ENCODE measurements around the gene CTTNBP2NL.
"Not testable (repeated sequence)": the region's sequence is repeated elsewhere in the genome, so short reads cannot be mapped to it uniquely, and the experiment has no call there.

Gene CTTNBP2NL

GRCh38 chr1:112436384-112437156 lies 40.6 kb downstream of the CTTNBP2NL start:
- Histone ChIP-seq H3K9me3 (no peaks in the 10 kb centered on the region), H3K27me3 (no peaks in the 10 kb centered on the region), H3K4me3 (ENCODE audit: low read depth in 1 of 2, low read length in 1 of 2) (no peak overlapping the region), H3K36me3 (no peaks in the 10 kb centered on the region), H3K4me1 (ENCODE audit: control insufficient read depth in 1 of 2, insufficient read depth in 1 of 2, low read depth in 1 of 2, low read length in 1 of 2) (no peaks in the 10 kb centered on the region), H3K27ac (no peak overlapping the region)
- TF ChIP-seq CTCF (IDR thresholded peaks at IDR 0.05), result no peak

- H3K4me1 ChIP-seq (ENCODE audit: control insufficient read depth in 1 of 2, insufficient read depth in 1 of 2, low read depth in 1 of 2, low read length in 1 of 2); H3K4me3 ChIP-seq (ENCODE audit: low read depth in 1 of 2, low read length in 1 of 2); H3K27me3 ChIP-seq; H3K27ac ChIP-seq; H3K9me3 ChIP-seq; H3K36me3 ChIP-seq: not testable (repeated sequence)
Measured at GRCh38 chr1:112438156-112438555, 42.1 kb downstream of the CTTNBP2NL start.

- Histone ChIP-seq H3K4me3 (ENCODE audit: low read depth in 1 of 2, low read length in 1 of 2) (no peak overlapping the region), H3K4me1 (ENCODE audit: control insufficient read depth in 1 of 2, insufficient read depth in 1 of 2, low read depth in 1 of 2, low read length in 1 of 2) (no peaks in the 10 kb centered on the region), H3K9me3 (no peaks in the 10 kb centered on the region), H3K27me3 (no peaks in the 10 kb centered on the region), H3K36me3 (no peaks in the 10 kb centered on the region), H3K27ac (no peak overlapping the region)
- no peak for TF ChIP-seq CTCF (IDR thresholded peaks at IDR 0.05)
Measured at GRCh38 chr1:112439592-112439991, 43.6 kb downstream of the CTTNBP2NL start.

GRCh38 chr1:112440574-112440973 lies 44.6 kb downstream of the CTTNBP2NL start:
- no peaks in the 10 kb centered on the region for H3K27me3 ChIP-seq
- H3K4me3 ChIP-seq (ENCODE audit: low read depth in 1 of 2, low read length in 1 of 2), result no peak overlapping the region
- H3K36me3 ChIP-seq, result no peaks in the 10 kb centered on the region
- no peak overlapping the region for H3K27ac ChIP-seq
- no peak for TF ChIP-seq CTCF (IDR thresholded peaks at IDR 0.05)
- H3K4me1 ChIP-seq (ENCODE audit: control insufficient read depth in 1 of 2, insufficient read depth in 1 of 2, low read depth in 1 of 2, low read length in 1 of 2), result no peaks in the 10 kb centered on the region
- no peaks in the 10 kb centered on the region for H3K9me3 ChIP-seq

- Histone ChIP-seq H3K9me3 (no peaks in the 10 kb centered on the region), H3K27me3 (no peaks in the 10 kb centered on the region), H3K36me3 (no peaks in the 10 kb centered on the region), H3K4me1 (ENCODE audit: control insufficient read depth in 1 of 2, insufficient read depth in 1 of 2, low read depth in 1 of 2, low read length in 1 of 2) (no peaks in the 10 kb centered on the region), H3K27ac (no peak overlapping the region), H3K4me3 (ENCODE audit: low read depth in 1 of 2, low read length in 1 of 2) (no peak overlapping the region)
- no peak for TF ChIP-seq CTCF (IDR thresholded peaks at IDR 0.05)
Measured at GRCh38 chr1:112444269-112444668, 48.3 kb downstream of the CTTNBP2NL start.

- Histone ChIP-seq H3K36me3 (no peaks in the 10 kb centered on the region), H3K4me1 (ENCODE audit: control insufficient read depth in 1 of 2, insufficient read depth in 1 of 2, low read depth in 1 of 2, low read length in 1 of 2) (no peaks in the 10 kb centered on the region), H3K9me3 (no peaks in the 10 kb centered on the region), H3K4me3 (ENCODE audit: low read depth in 1 of 2, low read length in 1 of 2) (no peak overlapping the region), H3K27me3 (no peaks in the 10 kb centered on the region), H3K27ac (no peak overlapping the region)
- TF ChIP-seq CTCF (IDR thresholded peaks at IDR 0.05), result no peak
Measured at GRCh38 chr1:112445596-112445995, 49.6 kb downstream of the CTTNBP2NL start.

All from neutrophil (primary cell).